Naive thymus-derived CD4-positive, alpha-beta T cell (primary cell): ENCODE results near the gene IGLL5. TPM values are rescaled to one million over a fixed set of nuclear protein-coding genes. Genes with fewer than 3 reads are reported as not detected.
A peak's percentile ranks its signal among the peaks of the same experiment; 100 is the strongest.

Experiments
- ATAC-seq: fragments of 150-1000 bp; cut with Tn5 transposase; 2 replicates; pipeline ENCODE4 v1.10.0; 2021; ENCODE audit warnings: mild to moderate bottlenecking, moderate library complexity
- CTCF ChIA-PET: fragments of 350-600 bp; sonication (Branson Sonifier 250); formaldehyde crosslinking; loops from one replicate; lab custom pipeline; 2021; ENCODE audit warnings: antibody characterized with exemption; lab: Charles Lee
- POLR2A ChIA-PET: fragments of 350-600 bp; sonication (Branson Sonifier 250); formaldehyde crosslinking; loops from one replicate; lab custom pipeline; 2021; ENCODE audit warnings: antibody characterized with exemption, inconsistent platforms; lab: Charles Lee
- DNase-seq, 9 donors: peaks; one replicate each; pipeline versions ENCODE4 v3.0.0 to v3.0.0-alpha.2; 2020 to 2022; ENCODE audit warnings: mixed read lengths in 1 of 9
- H3K27ac ChIP-seq: one replicate; pipeline ENCODE4 v1.7.0; 2013; ENCODE audit warnings: mild to moderate bottlenecking, low read depth, low read length, moderate library complexity
- H3K27me3 ChIP-seq, 2 donors: one replicate each; pipeline ENCODE4 v1.7.0; 2013; ENCODE audit warnings: low read length in 2 of 2, mild to moderate bottlenecking in 2 of 2, moderate library complexity in 2 of 2; ENCODE audit not compliant: control insufficient read depth in 2 of 2, insufficient read depth in 2 of 2
- H3K36me3 ChIP-seq, 3 experiments: 1 replicate in 2 of 3; 2 replicates in 1 of 3; pipeline ENCODE4 v1.7.0; 2013; ENCODE audit warnings: low read length in 3 of 3, mild to moderate bottlenecking in 3 of 3, moderate library complexity in 1 of 3; ENCODE audit not compliant: insufficient read depth in 3 of 3, control insufficient read depth in 2 of 3
- H3K4me1 ChIP-seq, 2 donors: one replicate each; pipeline ENCODE4 v1.7.0; 2013; ENCODE audit warnings: low read length in 2 of 2, mild to moderate bottlenecking in 2 of 2, moderate library complexity in 1 of 2; ENCODE audit not compliant: control insufficient read depth in 2 of 2, insufficient read depth in 2 of 2
- H3K4me3 ChIP-seq: 2 replicates; pipeline ENCODE4 v1.7.0; 2013; ENCODE audit warnings: mild to moderate bottlenecking, low read length
- H3K9me3 ChIP-seq, 3 experiments: 1 replicate in 2 of 3; 2 replicates in 1 of 3; pipeline ENCODE4 v1.7.0; 2013; ENCODE audit warnings: low read length in 3 of 3; ENCODE audit not compliant: control insufficient read depth in 2 of 3
- H3K27ac Mint-ChIP-seq, 9 donors: one replicate each; pipeline ENCODE4 v1.8.0; 2020 to 2022; ENCODE audit warnings: mixed read lengths in 9 of 9, mild to moderate bottlenecking in 8 of 9, moderate library complexity in 5 of 9, inconsistent platforms in 2 of 9
- H3K27me3 Mint-ChIP-seq, 5 donors: one replicate each; pipeline ENCODE4 v1.8.0; 2021 to 2022; ENCODE audit warnings: mixed read lengths in 5 of 5, mild to moderate bottlenecking in 1 of 5
- H3K36me3 Mint-ChIP-seq, 5 donors: one replicate each; pipeline ENCODE4 v1.8.0; 2020 to 2022; ENCODE audit warnings: mixed read lengths in 5 of 5, mild to moderate bottlenecking in 3 of 5, inconsistent platforms in 1 of 5
- H3K4me1 Mint-ChIP-seq, 7 donors: one replicate each; pipeline ENCODE4 v1.8.0; 2020 to 2022; ENCODE audit warnings: mixed read lengths in 7 of 7, mild to moderate bottlenecking in 3 of 7, inconsistent platforms in 1 of 7
- H3K4me3 Mint-ChIP-seq, 10 donors: one replicate each; pipeline ENCODE4 v1.8.0; 2020 to 2022; ENCODE audit warnings: mild to moderate bottlenecking in 10 of 10, mixed read lengths in 10 of 10, moderate library complexity in 6 of 10, inconsistent platforms in 2 of 10
- H3K9me3 Mint-ChIP-seq, 11 donors: one replicate each; pipeline ENCODE4 v1.8.0; 2020 to 2022; ENCODE audit warnings: mixed read lengths in 11 of 11, mild to moderate bottlenecking in 4 of 11, inconsistent platforms in 1 of 11, moderate library complexity in 1 of 11
- intact Hi-C, 2 donors: fragments of 100-400 bp; cut with micrococcal nuclease; formaldehyde crosslinking; loops; one replicate each; pipeline ENCODE4 v1.15.1; 2023
- polyA plus RNA-seq, 2 donors: library from polyadenylated mRNA; unstranded; fragments of 300-500 nt; fragmentation: Illumina TruSeq; gene quantifications; one replicate each; pipeline ENCODE4 v1.2.3, GENCODE V29; 2021
- total RNA-seq, 6 experiments: library from RNA in 5 of 6; stranded (reverse) in 5 of 6; gene quantifications; 1 replicate in 5 of 6; 2 replicates in 1 of 6; pipeline ENCODE4 v1.2.3 and lab custom pipeline; 2021 to 2026

The IGLL5 gene
- total RNA-seq (10 to 100 TPM in 2 of 5 experiments, not detected in 3; 12.3 to 16.0 TPM), polyA plus RNA-seq (under 1 TPM in 1 of 2 donors, not detected in 1; 0.53 TPM), total RNA-seq (lab: John Stamatoyannopoulos, UW) (not detected)

DNA sequence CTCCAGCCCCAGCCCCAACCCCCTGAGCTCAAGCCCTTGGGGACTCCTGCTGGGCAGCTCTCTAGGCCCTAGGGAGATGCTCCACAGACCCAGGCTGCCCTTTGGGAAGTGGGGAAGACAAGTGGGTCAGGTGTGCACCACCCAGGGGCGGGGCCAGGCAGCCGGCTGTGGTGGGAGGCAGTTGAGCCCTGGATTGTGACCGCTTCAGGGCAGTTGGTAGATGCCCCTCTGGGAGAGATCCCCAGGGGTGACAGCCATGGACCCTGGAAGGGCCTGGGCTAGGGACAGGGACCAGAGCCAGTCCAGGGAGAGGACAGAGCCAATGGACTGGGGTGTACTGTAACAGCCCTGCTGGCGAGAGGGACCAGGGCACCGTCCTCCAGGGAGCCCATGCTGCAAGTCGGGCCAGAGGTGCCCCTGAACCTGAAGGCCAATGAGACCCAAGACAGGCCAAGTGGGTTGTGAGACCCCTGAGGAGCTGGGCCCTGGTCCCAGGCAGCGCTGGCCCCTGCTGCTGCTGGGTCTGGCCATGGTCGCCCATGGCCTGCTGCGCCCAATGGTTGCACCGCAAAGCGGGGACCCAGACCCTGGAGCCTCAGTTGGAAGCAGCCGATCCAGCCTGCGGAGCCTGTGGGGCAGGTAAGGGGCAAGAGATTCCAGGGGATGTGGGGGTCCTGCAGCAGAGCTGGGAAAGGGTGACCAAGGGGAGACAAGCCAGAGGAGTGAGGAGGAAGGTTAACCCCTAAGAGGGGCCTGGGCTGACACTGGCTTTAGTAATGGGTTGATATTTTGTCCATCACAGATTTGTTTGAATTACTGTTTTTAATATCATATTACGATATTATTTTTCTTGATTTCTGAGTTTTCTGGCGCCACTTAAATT, at the start of gene IGLL5:
Gene IGLL5, plus strand, starts transcription at position 196 of the 883 bp plus-strand sequence. Its CDS starts 238 bp downstream, at position 434.
- CTCF ChIA-PET = interaction anchor here (1.4 kb wide), 1 partner anchor 78 kb away, joined by 5 read pairs; no protein-coding TSS in a partner anchor
- H3K27ac Mint-ChIP-seq = no peak within 1 kb of the TSS
- no peak within 1 kb of the TSS for H3K27ac ChIP-seq
- H3K27me3 ChIP-seq = no peaks in the 10 kb centered on the region
- H3K4me1 Mint-ChIP-seq = peaks cover 0 to 9% (median 0%) of the 10 kb centered on the region in 7 donors
- no peaks in the 10 kb centered on the region for H3K9me3 ChIP-seq
- H3K36me3 ChIP-seq = no peaks in the 10 kb centered on the region
- no peaks in the 10 kb centered on the region for H3K36me3 Mint-ChIP-seq
- H3K4me3 ChIP-seq = no peak within 1 kb of the TSS
- DNase-seq (peak in 1 of 9 donors; percentile 13), ATAC-seq (no peak)
- peaks cover 4 to 46% (median 6%) of the 10 kb centered on the region in 5 donors for H3K27me3 Mint-ChIP-seq
- no peak within 1 kb of the TSS for H3K4me3 Mint-ChIP-seq
- POLR2A ChIA-PET = no interaction called here
- intact Hi-C loops = no loop called here
- H3K4me1 ChIP-seq = no peaks in the 10 kb centered on the region
- H3K9me3 Mint-ChIP-seq = peaks cover 0 to 1% (median 0%) of the 10 kb centered on the region in 11 donors

DNA sequence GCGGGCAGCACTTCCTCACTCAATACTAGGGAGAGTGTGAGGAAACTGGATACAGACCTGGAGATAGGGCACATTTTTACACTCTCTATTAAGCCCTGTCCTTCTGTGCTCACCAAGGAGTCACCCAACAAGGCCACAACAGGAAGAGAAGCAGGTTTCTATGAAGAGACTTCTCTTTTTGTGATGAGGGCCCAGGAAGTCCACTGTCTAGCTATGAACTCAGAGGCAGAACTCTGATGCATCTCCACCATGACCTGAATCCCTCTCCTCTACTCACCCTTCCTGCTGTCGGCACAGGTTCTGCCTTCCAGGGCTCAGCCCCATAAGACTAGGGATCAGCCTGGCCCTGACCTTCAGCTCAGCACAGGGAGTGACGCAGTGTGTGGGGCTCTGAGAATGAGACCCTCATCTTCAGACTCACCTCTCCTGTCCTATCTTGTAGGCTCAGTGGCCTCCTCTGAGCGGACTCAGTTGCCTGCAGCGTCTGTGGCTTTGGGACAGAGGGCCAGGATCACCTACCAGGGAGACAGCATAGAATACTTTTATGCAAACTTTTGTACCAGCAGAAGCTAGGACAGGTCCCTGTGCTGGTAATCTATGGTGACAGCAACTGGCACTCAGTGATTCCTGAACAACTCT, 49.3 kb upstream of the IGLL5 start:
- Mint-ChIP-seq H3K9me3 (peaks cover 0 to 13% (median 0%) of the 10 kb centered on the region in 11 donors), H3K36me3 (peaks cover 0 to 3% (median 0%) of the 10 kb centered on the region in 5 donors), H3K27ac (peak overlapping the region in 4 of 9 donors; percentile 3 to 65 (median 46)), H3K4me3 (peak overlapping the region in 2 of 10 donors; percentile 24 to 41), H3K4me1 (peaks cover 18 to 41% (median 22%) of the 10 kb centered on the region in 7 donors), H3K27me3 (peaks cover 0 to 61% (median 0%) of the 10 kb centered on the region in 5 donors)
- H3K27me3 ChIP-seq = no peaks in the 10 kb centered on the region
- CTCF ChIA-PET = interaction anchor here (1.1 to 2.8 kb wide), 7 partner anchors 9 to 28 kb away, joined by 3 to 9 read pairs (median 6); no protein-coding TSS in a partner anchor
- intact Hi-C loops = no loop called here
- ATAC-seq (peak; percentile 73), DNase-seq (no peak)
- POLR2A ChIA-PET = interaction anchor here (0.6 to 2.1 kb wide), 6 partner anchors 15 to 26 kb away, joined by 3 to 8 read pairs (median 4); no protein-coding TSS in a partner anchor
- H3K27ac ChIP-seq = no peak overlapping the region
- no peaks in the 10 kb centered on the region for H3K36me3 ChIP-seq
- H3K4me3 ChIP-seq = no peak overlapping the region
- peaks cover 8 to 15% of the 10 kb centered on the region in 2 donors for H3K4me1 ChIP-seq
- H3K9me3 ChIP-seq = no peaks in the 10 kb centered on the region

DNA sequence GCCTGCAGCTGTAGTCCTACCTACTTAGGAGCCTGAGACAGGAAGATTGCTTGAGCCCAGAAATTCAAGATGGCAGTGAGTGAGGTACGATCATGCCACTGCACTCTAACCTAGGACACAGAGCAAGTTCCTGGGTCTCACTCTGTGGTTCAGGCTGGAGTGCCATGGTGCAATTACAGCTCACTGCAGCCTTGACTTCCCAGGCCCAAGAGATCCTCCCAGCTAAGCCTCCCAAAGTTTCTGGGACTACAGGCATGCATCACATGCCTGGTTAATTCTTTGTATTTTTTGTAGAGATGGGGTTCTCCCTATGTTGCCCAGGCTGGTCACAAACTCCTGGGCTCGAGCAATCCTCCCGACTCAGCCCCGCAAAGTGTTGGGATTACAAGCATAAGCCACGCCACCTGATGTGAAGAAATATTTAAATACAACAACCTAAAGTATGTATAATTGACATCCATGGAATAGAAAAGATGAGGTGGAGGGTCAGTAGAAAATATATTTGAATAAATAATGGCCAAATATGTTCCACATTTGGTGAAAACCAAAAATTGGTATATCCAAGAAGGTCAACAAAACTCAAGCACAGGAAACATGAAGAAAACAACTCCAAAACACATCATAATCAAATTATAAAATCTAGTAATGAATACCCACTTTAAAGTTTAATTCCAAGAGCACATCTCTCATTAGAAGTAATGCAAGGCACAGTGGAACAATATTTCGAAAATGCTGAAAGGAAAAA, 47.9 kb upstream of the IGLL5 start:
- H3K4me1 Mint-ChIP-seq = peaks cover 25 to 39% (median 32%) of the 10 kb centered on the region in 7 donors
- POLR2A ChIA-PET = interaction anchor here (1.1 to 1.4 kb wide), 4 partner anchors 9 to 18 kb away, joined by 3 to 4 read pairs (median 3); no protein-coding TSS in a partner anchor
- H3K36me3 Mint-ChIP-seq = peaks cover 0 to 4% (median 3%) of the 10 kb centered on the region in 5 donors

DNA sequence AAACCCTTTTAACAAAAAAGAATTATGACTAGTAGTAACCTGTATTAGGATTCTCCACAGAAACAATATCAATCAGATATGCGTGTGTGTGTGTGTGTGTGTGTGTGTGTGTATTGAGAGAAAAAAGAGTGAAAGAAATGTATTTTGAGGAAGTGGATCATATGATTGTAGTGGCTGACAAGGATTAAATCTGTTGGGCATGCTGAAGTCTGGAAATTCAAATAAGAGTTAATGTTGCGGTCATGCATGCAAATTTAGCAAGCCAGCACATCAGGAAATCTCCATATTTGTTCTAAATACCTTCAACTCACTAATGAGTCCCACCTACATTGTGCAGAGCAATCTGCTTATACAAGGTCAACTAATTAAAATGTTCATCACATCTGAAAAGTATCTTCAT, 46.8 kb upstream of the IGLL5 start:
- Mint-ChIP-seq H3K4me1 (peaks cover 26 to 44% (median 43%) of the 10 kb centered on the region in 7 donors), H3K36me3 (peaks cover 0 to 4% (median 3%) of the 10 kb centered on the region in 5 donors), H3K27ac (no peak overlapping the region), H3K9me3 (peaks cover 0 to 13% (median 1%) of the 10 kb centered on the region in 11 donors), H3K27me3 (peaks cover 0 to 56% (median 0%) of the 10 kb centered on the region in 5 donors), H3K4me3 (no peak overlapping the region)
- H3K4me3 ChIP-seq = no peak overlapping the region
- H3K9me3 ChIP-seq = no peaks in the 10 kb centered on the region
- ChIA-PET CTCF (no interaction called here), POLR2A (no interaction called here)
- peaks cover 24 to 25% of the 10 kb centered on the region in 2 donors for H3K4me1 ChIP-seq
- intact Hi-C loops = no loop called here
- no peak for DNase-seq
- no peak overlapping the region for H3K27ac ChIP-seq
- H3K27me3 ChIP-seq = no peaks in the 10 kb centered on the region
- no peaks in the 10 kb centered on the region for H3K36me3 ChIP-seq
- no peak for ATAC-seq

More for the DNA sequence above, 47.9 kb upstream of the IGLL5 start:
- H3K27me3 ChIP-seq = no peaks in the 10 kb centered on the region
- Mint-ChIP-seq H3K9me3 (peaks cover 0 to 13% (median 0%) of the 10 kb centered on the region in 11 donors), H3K27me3 (peaks cover 0 to 56% (median 0%) of the 10 kb centered on the region in 5 donors), H3K27ac (no peak overlapping the region), H3K4me3 (no peak overlapping the region)
- DNase-seq = no peak
- no peaks in the 10 kb centered on the region for H3K36me3 ChIP-seq
- ATAC-seq = no peak
- intact Hi-C loops = no loop called here
- CTCF ChIA-PET = interaction anchor here (1.2 to 1.8 kb wide), 4 partner anchors 7 to 28 kb away, joined by 3 to 7 read pairs (median 6); no protein-coding TSS in a partner anchor
- H3K4me1 ChIP-seq = peaks cover 17 to 20% of the 10 kb centered on the region in 2 donors
- no peak overlapping the region for H3K4me3 ChIP-seq
- H3K27ac ChIP-seq = no peak overlapping the region
- no peaks in the 10 kb centered on the region for H3K9me3 ChIP-seq

DNA sequence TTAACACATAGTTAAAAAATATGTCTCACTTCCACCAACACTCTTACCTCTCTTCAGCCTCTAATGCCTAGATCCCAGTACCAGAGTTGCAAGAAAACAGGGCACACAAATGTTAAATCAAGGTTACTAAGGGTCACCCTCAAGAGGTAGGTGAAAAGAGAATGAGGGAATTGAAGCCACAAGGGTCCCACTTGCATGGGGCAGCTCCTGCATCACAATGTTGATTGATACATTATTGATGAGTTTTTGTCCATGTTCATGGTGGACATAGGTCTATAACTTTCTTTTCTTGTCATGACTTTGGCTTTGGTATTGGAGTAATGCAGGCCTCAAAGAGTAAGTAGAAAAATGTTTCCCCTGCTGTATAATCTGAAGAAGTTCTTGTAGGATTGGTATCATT, 46.0 kb upstream of the IGLL5 start:
- Mint-ChIP-seq H3K4me1 (peaks cover 22 to 49% (median 46%) of the 10 kb centered on the region in 7 donors), H3K27me3 (peaks cover 0 to 59% (median 0%) of the 10 kb centered on the region in 5 donors), H3K27ac (no peak overlapping the region), H3K4me3 (no peak overlapping the region), H3K9me3 (peaks cover 0 to 13% (median 1%) of the 10 kb centered on the region in 11 donors), H3K36me3 (peaks cover 0 to 4% (median 3%) of the 10 kb centered on the region in 5 donors)
- ATAC-seq = no peak
- CTCF ChIA-PET = no interaction called here
- intact Hi-C loops = no loop called here
- DNase-seq = no peak
- POLR2A ChIA-PET = no interaction called here
- no peaks in the 10 kb centered on the region for H3K9me3 ChIP-seq
- no peaks in the 10 kb centered on the region for H3K36me3 ChIP-seq
- no peaks in the 10 kb centered on the region for H3K27me3 ChIP-seq
- H3K4me1 ChIP-seq = peaks cover 24 to 25% of the 10 kb centered on the region in 2 donors
- no peak overlapping the region for H3K27ac ChIP-seq
- no peak overlapping the region for H3K4me3 ChIP-seq
